H9 (cell line): ENCODE measurements around the gene PCMT1. TPM values are rescaled to one million over a fixed set of nuclear protein-coding genes. Genes with fewer than 3 reads are reported as not detected.

Source experiments
- DNase-seq: peaks from one replicate; pipeline ENCODE4 v3.0.0-alpha.2; 2017
- H2AFZ ChIP-seq: one replicate; pipeline ENCODE4 v1.6.1; 2013; ENCODE audit warnings: mild to moderate bottlenecking, low read length, control low read depth, moderate library complexity
- H2AK5ac ChIP-seq: 2 replicates; pipeline ENCODE4 v1.6.1; 2013; ENCODE audit warnings: low read length, control low read depth, mixed read lengths; ENCODE audit not compliant: insufficient read length
- H2BK120ac ChIP-seq: one replicate; pipeline ENCODE4 v1.6.1; 2013; ENCODE audit warnings: low read depth, mild to moderate bottlenecking, low read length, control low read depth, inconsistent platforms; ENCODE audit not compliant: poor library complexity, severe bottlenecking
- H2BK12ac ChIP-seq: 2 replicates; pipeline ENCODE4 v1.6.1; 2013; ENCODE audit warnings: low read length, control low read depth, mixed read lengths, low read depth; ENCODE audit not compliant: insufficient read length
- H2BK15ac ChIP-seq: 2 replicates; pipeline ENCODE4 v1.6.1; 2013; ENCODE audit warnings: low read depth, low read length, control low read depth
- H2BK20ac ChIP-seq: one replicate; pipeline ENCODE4 v1.6.1; 2013; ENCODE audit warnings: low read depth, mild to moderate bottlenecking, low read length, control low read depth, inconsistent platforms; ENCODE audit not compliant: poor library complexity, severe bottlenecking
- H2BK5ac ChIP-seq: 2 replicates; pipeline ENCODE4 v1.6.1; 2013; ENCODE audit warnings: low read length, control low read depth, mixed read lengths; ENCODE audit not compliant: insufficient read length
- H3K14ac ChIP-seq: 2 replicates; pipeline ENCODE4 v1.6.1; 2013; ENCODE audit warnings: low read length, control low read depth; ENCODE audit not compliant: insufficient read depth
- H3K18ac ChIP-seq: 2 replicates; pipeline ENCODE4 v1.6.1; 2013; ENCODE audit warnings: low read depth, mild to moderate bottlenecking, mixed read lengths, low read length, control low read depth; ENCODE audit not compliant: insufficient read length
- H3K23ac ChIP-seq: 2 replicates; pipeline ENCODE4 v1.6.1; 2013; ENCODE audit warnings: low read length, control low read depth, mixed read lengths, low read depth; ENCODE audit not compliant: insufficient read length
- H3K23me2 ChIP-seq: 2 replicates; pipeline ENCODE4 v1.6.1; 2013; ENCODE audit warnings: low read depth, mild to moderate bottlenecking, mixed read lengths, low read length, control low read depth; ENCODE audit not compliant: insufficient read length, poor library complexity, severe bottlenecking
- H3K27ac ChIP-seq: 2 replicates; pipeline ENCODE4 v1.5.1; 2013; ENCODE audit warnings: low read length, control low read depth, mixed read lengths, low read depth; ENCODE audit not compliant: insufficient read length
- H3K27me3 ChIP-seq: 2 replicates; pipeline ENCODE4 v1.6.1; 2013; ENCODE audit warnings: low read length, control low read depth, inconsistent platforms; ENCODE audit not compliant: insufficient read depth
- H3K4ac ChIP-seq: 2 replicates; pipeline ENCODE4 v1.6.1; 2013; ENCODE audit warnings: low read depth, mild to moderate bottlenecking, control low read depth, inconsistent platforms, low read length, moderate library complexity
- H3K4me1 ChIP-seq: 2 replicates; pipeline ENCODE4 v1.6.1; 2013; ENCODE audit warnings: low read length, control low read depth, inconsistent platforms; ENCODE audit not compliant: insufficient read depth
- H3K4me2 ChIP-seq: 2 replicates; pipeline ENCODE4 v1.6.1; 2013; ENCODE audit warnings: low read length, control low read depth, mixed read lengths; ENCODE audit not compliant: insufficient read length, insufficient read depth
- H3K56ac ChIP-seq: 2 replicates; pipeline ENCODE4 v1.6.1; 2013; ENCODE audit warnings: low read depth, mild to moderate bottlenecking, mixed read lengths, low read length, control low read depth; ENCODE audit not compliant: insufficient read length
- H3K79me1 ChIP-seq: 2 replicates; pipeline ENCODE4 v1.6.1; 2013; ENCODE audit warnings: low read depth, mild to moderate bottlenecking, moderate library complexity, low read length, control low read depth, inconsistent platforms; ENCODE audit not compliant: insufficient read depth, poor library complexity, severe bottlenecking
- H3K79me2 ChIP-seq: 2 replicates; pipeline ENCODE4 v1.6.1; 2013; ENCODE audit warnings: low read length, control low read depth, inconsistent platforms; ENCODE audit not compliant: insufficient read depth
- H3K9ac ChIP-seq: 2 replicates; pipeline ENCODE4 v1.6.1; 2013; ENCODE audit warnings: low read length, control low read depth, mixed read lengths; ENCODE audit not compliant: insufficient read length; ENCODE audit errors: extremely low read depth
- H3K9me3 ChIP-seq: one replicate; pipeline ENCODE4 v1.6.1; 2013; ENCODE audit warnings: low read depth, low read length, inconsistent platforms; ENCODE audit not compliant: control insufficient read depth
- H3T11ph ChIP-seq: one replicate; pipeline ENCODE4 v1.6.1; 2013; ENCODE audit warnings: mild to moderate bottlenecking, low read length, control low read depth, inconsistent platforms
- H4K20me1 ChIP-seq: one replicate; pipeline ENCODE4 v1.6.1; 2013; ENCODE audit not compliant: control insufficient read depth, insufficient read length, insufficient read depth
- H4K5ac ChIP-seq: 2 replicates; pipeline ENCODE4 v1.6.1; 2013; ENCODE audit warnings: low read depth, mild to moderate bottlenecking, mixed read lengths, low read length, control low read depth; ENCODE audit not compliant: insufficient read length
- H4K8ac ChIP-seq: replicated peaks from 2 replicates; pipeline ENCODE4 v1.6.1; 2013; ENCODE audit warnings: low read length, control low read depth, mixed read lengths, low read depth; ENCODE audit not compliant: insufficient read length
- H4K91ac ChIP-seq: 2 replicates; pipeline ENCODE4 v1.6.1; 2013; ENCODE audit warnings: low read depth, mild to moderate bottlenecking, moderate library complexity, mixed read lengths, low read length, control low read depth; ENCODE audit not compliant: insufficient read length
- H3K27ac Mint-ChIP-seq, 3 experiments: 2 replicates in 2 of 3; 3 replicates in 1 of 3; pipeline ENCODE4 v1.8.0; 2020 to 2021; ENCODE audit warnings: mixed read lengths in 3 of 3, mild to moderate bottlenecking in 1 of 3, moderate library complexity in 1 of 3
- H3K27me3 Mint-ChIP-seq: 2 replicates; pipeline ENCODE4 v1.8.0; 2021; ENCODE audit warnings: low read depth, mild to moderate bottlenecking, moderate library complexity, mixed read lengths
- H3K36me3 Mint-ChIP-seq, 3 experiments: 2 replicates in 2 of 3; 3 replicates in 1 of 3; pipeline ENCODE4 v1.8.0; 2020 to 2021; ENCODE audit warnings: low read depth in 3 of 3, mixed read lengths in 3 of 3; ENCODE audit not compliant: insufficient read depth in 1 of 3
- H3K4me1 Mint-ChIP-seq, 2 experiments: 2 replicates each; pipeline ENCODE4 v1.8.0; 2020; ENCODE audit warnings: mixed read lengths in 2 of 2
- H3K4me3 Mint-ChIP-seq, 2 experiments: 2 replicates in 1 of 2; 3 replicates in 1 of 2; pipeline ENCODE4 v1.8.0; 2020 to 2021; ENCODE audit warnings: mild to moderate bottlenecking in 2 of 2, mixed read lengths in 2 of 2, moderate library complexity in 1 of 2
- H3K9me3 Mint-ChIP-seq, 2 experiments: 2 replicates in 1 of 2; 3 replicates in 1 of 2; pipeline ENCODE4 v1.8.0; 2020; ENCODE audit warnings: mild to moderate bottlenecking in 2 of 2, mixed read lengths in 2 of 2, moderate library complexity in 1 of 2
- CTCF ChIP-seq: fragments of 200-600 bp; sonication (generic); conservative IDR thresholded peaks from 3 replicates; pipeline ENCODE4 v1.8.0; 2021; ENCODE audit warnings: antibody characterized with exemption, mild to moderate bottlenecking
- WGBS: extraction: QIAGEN DNeasy Blood & Tissue Kit; methylation state at CpG from one replicate; pipeline ENCODE4 v1.1.7; 2013; ENCODE audit warnings: missing lambda C conversion rate, low lambda C conversion rate, mixed read lengths; ENCODE audit not compliant: insufficient read length; ENCODE audit errors: extremely low coverage; 5-methylcytosine and 5-hydroxymethylcytosine counted together
- total RNA-seq: library from RNA; stranded (reverse); gene quantifications from 2 replicates; pipeline ENCODE4 v1.2.1, GENCODE V29; 2021

Gene PCMT1
- total RNA-seq, 1 experiment from 2014 or later, result 98.3 TPM

GRCh38 chr6:149854532-149854931, 105.0 kb downstream of the PCMT1 start:
- Histone ChIP-seq H3K9me3 (no peaks in the 10 kb centered on the region), H3T11ph (no peak overlapping the region), H2BK15ac (no peak overlapping the region), H4K8ac (no peak overlapping the region), H3K56ac (no peak overlapping the region), H3K18ac (no peak overlapping the region), H3K23ac (no peak overlapping the region), H3K9ac (no peak overlapping the region), H3K14ac (no peak overlapping the region; the same call in 1 of the 2 replicates), H4K91ac (no peak overlapping the region), H2AK5ac (no peak overlapping the region), H2BK20ac (no peak overlapping the region), H2BK120ac (no peak overlapping the region), H2BK5ac (no peak overlapping the region), H3K4me1 (no peaks in the 10 kb centered on the region; the same call in 1 of the 2 replicates), H3K79me1 (no peaks in the 10 kb centered on the region), H3K27me3 (no peaks in the 10 kb centered on the region), H3K79me2 (no peaks in the 10 kb centered on the region), H3K23me2 (no peaks in the 10 kb centered on the region), H4K20me1 (no peaks in the 10 kb centered on the region), H3K27ac (no peak overlapping the region), H3K4me2 (no peak overlapping the region), H2BK12ac (no peak overlapping the region), H3K4ac (no peak overlapping the region), H2AFZ (no peak overlapping the region), H4K5ac (no peak overlapping the region)
- no peaks in the 10 kb centered on the region for H3K27me3 Mint-ChIP-seq
- TF ChIP-seq CTCF, result no peak
- DNase-seq, result no peak
- no peak overlapping the region for H3K4me3 Mint-ChIP-seq
- no peak overlapping the region; a peak in 1 of 7 replicates for H3K27ac Mint-ChIP-seq
- H3K9me3 Mint-ChIP-seq, result no peaks in the 10 kb centered on the region
- no peaks in the 10 kb centered on the region for H3K36me3 Mint-ChIP-seq
- H3K4me1 Mint-ChIP-seq, result peaks cover 28% of the 10 kb centered on the region in 2 experiments
- WGBS, result no CpG with 5 or more reads among the region's 6 CpGs
